HepG2 (cell line): Measurements from ENCODE around the gene RIMKLB. TPM values are rescaled to one million over a fixed set of nuclear protein-coding genes. Genes with fewer than 3 reads are reported as not detected.
A peak's percentile ranks its signal among the peaks of the same experiment; 100 is the strongest.

Source experiments
- ATAC-seq: fragments of 200-7000 bp; cut with Tn5 transposase; 3 replicates; pipeline ENCODE4 v1.9.1; 2020; ENCODE audit warnings: mild to moderate bottlenecking, moderate library complexity
- BruUV-seq: library from RNA; stranded (reverse); fragments of 400-500 nt; replicated peaks from 2 replicates; lab custom pipeline; 2021; lab: Mats Ljungman, UMichigan
- CTCF ChIA-PET: fragments of 300-600 bp; formaldehyde crosslinking; extraction: SDS; loops from one replicate; lab custom pipeline; 2021; ENCODE audit warnings: low total read pairs, inconsistent platforms, low intra/inter-chr PET ratio; lab: Yijun Ruan, JAX
- POLR2A ChIA-PET: fragments of 350-600 bp; sonication (Branson Sonifier 250); formaldehyde crosslinking; loops from one replicate; lab custom pipeline; 2020; ENCODE audit warnings: antibody characterized with exemption, inconsistent platforms; lab: Yijun Ruan, JAX
- DNase-seq: peaks from one replicate; pipeline ENCODE4 v3.0.0-alpha.2; 2015; ENCODE audit warnings: low spot score
- FAIRE-seq: peaks from 3 replicates; lab custom pipeline; 2011; peaks lifted over from hg19 to GRCh38; lab: Jason Lieb, UNC
- H2AFZ ChIP-seq: one replicate; pipeline ENCODE4 v1.6.1; 2011; ENCODE audit warnings: low read length, inconsistent platforms
- H3K27ac ChIP-seq: fragments of 300-600 bp; 3 replicates; pipeline ENCODE4 v1.8.0; 2011; ENCODE audit warnings: mixed run types, mild to moderate bottlenecking, mixed read lengths, low read length, inconsistent platforms; ENCODE audit not compliant: insufficient read depth; ENCODE audit errors: extremely low read length
- H3K27me3 ChIP-seq, 2 experiments: fragments of 200-600 bp in 1 of 2; 2 replicates in 1 of 2; 3 replicates in 1 of 2; pipeline versions ENCODE4 v1.6.0 to v1.8.0; 2011; ENCODE audit warnings: low read length in 2 of 2, mild to moderate bottlenecking in 2 of 2, moderate library complexity in 2 of 2, inconsistent platforms in 1 of 2; ENCODE audit not compliant: insufficient read depth in 2 of 2, control insufficient read depth in 1 of 2
- H3K36me3 ChIP-seq, 2 experiments: fragments of 200-600 bp in 1 of 2; replicated peaks in 1 of 2; 2 replicates in 1 of 2; 3 replicates in 1 of 2; pipeline versions ENCODE4 v1.5.1 to v1.8.0; 2011; ENCODE audit warnings: low read length in 2 of 2, inconsistent platforms in 1 of 2; ENCODE audit not compliant: insufficient read depth in 2 of 2, control insufficient read depth in 1 of 2
- H3K4me1 ChIP-seq: 2 replicates; pipeline ENCODE4 v1.5.1; 2012; ENCODE audit warnings: low read length, inconsistent platforms; ENCODE audit not compliant: insufficient read depth
- H3K4me2 ChIP-seq: 2 replicates; pipeline ENCODE4 v1.6.0; 2011; ENCODE audit warnings: low read depth, low read length, inconsistent platforms
- H3K4me3 ChIP-seq, 3 experiments: fragments of 200-600 bp in 1 of 3; sonication (generic), shearing (Covaris generic) in 1 of 3; replicated peaks in 1 of 3; 2 replicates each; pipeline ENCODE4 v1.5.1; 2011 to 2016; ENCODE audit warnings: low read length in 3 of 3, inconsistent platforms in 2 of 3, low read depth in 2 of 3, mild to moderate bottlenecking in 2 of 3, control low read depth in 1 of 3, mixed read lengths in 1 of 3; ENCODE audit not compliant: insufficient read depth in 1 of 3
- H3K79me2 ChIP-seq: one replicate; pipeline ENCODE4 v1.6.1; 2011; ENCODE audit warnings: low read length, inconsistent platforms; ENCODE audit not compliant: insufficient read depth
- H3K9ac ChIP-seq: 2 replicates; pipeline ENCODE4 v1.6.0; 2011; ENCODE audit warnings: mild to moderate bottlenecking, low read depth, low read length, inconsistent platforms; ENCODE audit not compliant: insufficient read depth
- H3K9me3 ChIP-seq: 2 replicates; pipeline ENCODE4 v1.5.1; 2012; ENCODE audit warnings: mild to moderate bottlenecking, low read length
- H4K20me1 ChIP-seq: 2 replicates; pipeline ENCODE4 v1.6.0; 2011; ENCODE audit warnings: inconsistent platforms, mild to moderate bottlenecking, low read length, moderate library complexity; ENCODE audit not compliant: insufficient read depth
- AGO2 ChIP-seq: fragments of 200-400 bp; formaldehyde crosslinking; optimal IDR thresholded peaks from 2 replicates; pipeline ENCODE3; 2017; ENCODE audit warnings: mild to moderate bottlenecking, low read depth, low read length, moderate library complexity
- CREB1 ChIP-seq, 2 experiments: fragments of 450-650 bp in 1 of 2; IDR thresholded peaks; 2 replicates each; pipeline ENCODE4 v1.6.1; 2016 to 2017; ENCODE audit warnings: control low read depth in 1 of 2, mild to moderate bottlenecking in 1 of 2, missing compliant biosample characterization in 1 of 2, missing genetic modification characterization in 1 of 2
- IKZF4 ChIP-seq: sonication (generic); formaldehyde crosslinking; IDR thresholded peaks from 2 replicates; pipeline ENCODE4 v1.5.1; 2020; ENCODE audit warnings: borderline replicate concordance, mild to moderate bottlenecking, low read depth, missing genetic modification reagents; ENCODE audit errors: not compliant biosample characterization
- KAT8 ChIP-seq: IDR thresholded peaks from 2 replicates; pipeline ENCODE4 v1.6.1; 2016; ENCODE audit warnings: missing genetic modification reagents, missing compliant biosample characterization
- NCOA5 ChIP-seq: sonication (generic); formaldehyde crosslinking; IDR thresholded peaks from 2 replicates; pipeline ENCODE4 v1.4.0; 2020; ENCODE audit warnings: missing genetic modification reagents
- RELA ChIP-seq: sonication (generic); formaldehyde crosslinking; IDR thresholded peaks from 2 replicates; pipeline ENCODE4 v1.4.0; 2020; ENCODE audit warnings: missing genetic modification reagents
- RERE ChIP-seq: IDR thresholded peaks from 2 replicates; pipeline ENCODE4 v1.6.1; 2016; ENCODE audit warnings: low read depth, missing genetic modification reagents, missing compliant biosample characterization
- SIX1 ChIP-seq: sonication (generic); formaldehyde crosslinking; IDR thresholded peaks from 2 replicates; pipeline ENCODE4 v1.4.0; 2020; ENCODE audit warnings: missing genetic modification reagents, borderline replicate concordance
- ZNF839 ChIP-seq: sonication (generic); formaldehyde crosslinking; IDR thresholded peaks from 2 replicates; pipeline ENCODE4 v1.4.0; 2020; ENCODE audit warnings: missing genetic modification reagents, mild to moderate bottlenecking, borderline replicate concordance
- WGBS: methylation state at CpG from one replicate; pipeline ENCODE4 v1.1.6; 2017; ENCODE audit warnings: low lambda C conversion rate; 5-methylcytosine and 5-hydroxymethylcytosine counted together
- in situ Hi-C: cut with HindIII; loops from 2 replicates; pipeline ENCODE4 v1.10.0; 2017; ENCODE audit warnings: low pct_unique_long_range_greater_than_20kb; ENCODE audit not compliant: extremely low pct_ligation_motif_present
- intact Hi-C: fragments of 100-400 bp; cut with micrococcal nuclease; formaldehyde crosslinking; loops from one replicate; pipeline ENCODE4 v1.10.0; 2022; ENCODE audit not compliant: unreplicated experiment
- polyA plus RNA-seq, 8 experiments: library from polyadenylated mRNA; depleted of rRNA in 3 of 8; stranded (reverse) in 7 of 8; unstranded in 1 of 8; fragments of >200 nt; fragmentation: Illumina TruSeq in 4 of 8; extraction: Trizol in 4 of 8; gene quantifications; 2 replicates each; pipeline versions ENCODE4 v1.2.1 to v1.2.3, GENCODE V29; 2011 to 2016; ENCODE audit warnings: low read depth in 4 of 8, missing spikeins in 1 of 8, mixed read lengths in 1 of 8; ENCODE audit not compliant: insufficient read depth in 1 of 8
- total RNA-seq, 5 experiments: library from RNA; depleted of rRNA; stranded (reverse); fragments of >200 nt; fragmentation: Illumina TruSeq; extraction: Trizol; gene quantifications; 2 replicates each; pipeline ENCODE4 v1.2.3, GENCODE V29; 2016; ENCODE audit warnings: low read depth in 1 of 5

RIMKLB gene
- total and polyA plus RNA-seq, 2 of the 13 experiments (the other 11 are each of a cell fraction or from before 2014, with no cell fraction given), result 0.33 to 0.40 TPM

GRCh38 chr12:8689681-8690080, 8.1 kb upstream of the RIMKLB start:
- no peaks in the 10 kb centered on the region for H3K9me3 ChIP-seq
- DNase-seq (no peak), ATAC-seq (no peak), FAIRE-seq (no peak)
- in situ Hi-C loops (no loop called here), intact Hi-C loops (no loop called here)
- H3K9ac ChIP-seq, result no peak overlapping the region
- TF ChIP-seq KAT8 (CRISPR knock-in tag), result no peak
- TF ChIP-seq SIX1, result no peak
- TF ChIP-seq ZNF839 (CRISPR knock-in tag), result no peak
- no peak for TF ChIP-seq RERE (CRISPR knock-in tag)
- peak; percentile 29; the same call in 1 of the 2 replicates for TF ChIP-seq CREB1 (IDR thresholded peaks at IDR 0.05)
- TF ChIP-seq CREB1 (CRISPR knock-in tag; IDR thresholded peaks at IDR 0.05), result no peak
- no peak for TF ChIP-seq RELA (CRISPR knock-in tag)
- TF ChIP-seq IKZF4 (CRISPR knock-in tag), result no peak
- no peak for TF ChIP-seq AGO2
- TF ChIP-seq NCOA5 (CRISPR knock-in tag), result no peak
- H4K20me1 ChIP-seq, result no peaks in the 10 kb centered on the region
- no peak overlapping the region for H3K4me3 ChIP-seq
- no TSS peak for BruUV-seq
- H3K79me2 ChIP-seq, result no peaks in the 10 kb centered on the region
- ChIA-PET CTCF (no interaction called here), POLR2A (no interaction called here)
- H3K36me3 ChIP-seq, result no peaks in the 10 kb centered on the region
- no peaks in the 10 kb centered on the region for H3K4me1 ChIP-seq
- H3K27me3 ChIP-seq, result peaks cover 1 to 23% of the 10 kb centered on the region in 2 experiments; a peak in 1 of 5 replicates
- H3K27ac ChIP-seq, result no peak overlapping the region
- WGBS, result 31% methylated on average over 4 of the region's 4 CpGs
- H2AFZ ChIP-seq, result no peak overlapping the region
- H3K4me2 ChIP-seq, result no peak overlapping the region
